Activated CD8-positive, alpha-beta memory T cell treated with anti-CD3 and anti-CD28 coated beads for 36 hours (primary cell): ENCODE measurements around the gene SLC35D2. TPM values are rescaled to one million over a fixed set of nuclear protein-coding genes. Genes with fewer than 3 reads are reported as not detected.
"Not testable (repeated sequence)": the region's sequence is repeated elsewhere in the genome, so short reads cannot be mapped to it uniquely, and the experiment has no call there.

Experiments
- CTCF ChIA-PET: fragments of 350-600 bp; sonication (Branson Sonifier 250); formaldehyde crosslinking; loops from one replicate; lab custom pipeline; 2021; ENCODE audit warnings: antibody characterized with exemption; lab: Charles Lee
- POLR2A ChIA-PET: fragments of 350-600 bp; sonication (Branson Sonifier 250); formaldehyde crosslinking; loops from one replicate; lab custom pipeline; 2021; ENCODE audit warnings: antibody characterized with exemption; lab: Charles Lee
- total RNA-seq, 2 experiments: library from RNA; stranded (reverse); gene quantifications; one replicate each; pipeline ENCODE4 v1.2.3, GENCODE V29; 2021

Gene SLC35D2
- total RNA-seq, 2 experiments from 2014 or later = 3.4 to 4.2 TPM

- ChIA-PET POLR2A (no interaction called here), CTCF (interaction anchor here (0.8 kb wide), 1 partner anchor 14 kb away, joined by 3 read pairs; no protein-coding TSS in a partner anchor)
These were observed 52.1 kb downstream of the SLC35D2 start for GRCh38 chr9:96331236-96331947.

DNA sequence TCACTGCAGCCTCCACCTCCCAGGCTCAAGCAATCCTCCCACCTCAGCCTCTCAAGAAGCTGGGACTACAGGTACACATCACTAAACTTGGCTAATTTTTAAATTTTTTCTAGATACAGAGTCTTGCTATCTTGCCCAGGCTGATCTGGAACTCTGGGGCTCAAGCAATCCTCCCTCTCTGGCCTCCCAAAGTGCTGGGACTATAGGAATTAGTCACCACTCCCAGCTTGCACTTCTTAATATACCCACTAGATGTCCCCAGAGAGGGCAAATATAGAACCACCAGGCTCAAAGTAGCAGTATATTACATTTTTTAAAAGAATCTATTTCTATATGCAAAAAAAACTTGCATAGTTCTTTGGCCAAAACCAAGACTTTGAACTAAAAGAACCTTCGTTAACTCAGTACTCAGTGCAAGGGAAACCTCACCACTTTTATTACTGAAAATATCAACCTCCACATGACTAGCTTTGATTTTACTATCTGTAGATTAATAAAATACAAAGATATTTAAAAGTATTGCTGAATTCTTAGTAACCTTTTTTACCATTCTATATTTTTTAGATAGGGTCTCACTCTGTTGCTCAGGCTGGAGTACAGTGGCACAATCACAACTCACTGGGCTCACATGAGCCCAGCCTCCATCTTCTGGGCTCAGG, 55.7 kb downstream of the SLC35D2 start:
- POLR2A ChIA-PET = interaction anchor here (0.6 kb wide), 1 partner anchor 150 kb away, joined by 3 read pairs; no protein-coding TSS in a partner anchor
- CTCF ChIA-PET = interaction anchor here (0.6 to 2.9 kb wide), 9 partner anchors 10 to 731 kb away, joined by 3 to 22 read pairs (median 3); no protein-coding TSS in a partner anchor

- ChIA-PET CTCF (no interaction called here), POLR2A (no interaction called here)
These were observed 60.3 kb downstream of the SLC35D2 start for GRCh38 chr9:96323169-96323568.

GRCh38 chr9:96322736-96323135, 60.8 kb downstream of the SLC35D2 start:
- POLR2A ChIA-PET, CTCF ChIA-PET: not testable (repeated sequence)

GRCh38 chr9:96322210-96322609, 61.3 kb downstream of the SLC35D2 start:
- POLR2A ChIA-PET, CTCF ChIA-PET: not testable (repeated sequence)

- ChIA-PET CTCF (no interaction called here), POLR2A (no interaction called here)
These were observed 62.0 kb downstream of the SLC35D2 start for GRCh38 chr9:96321515-96321914.

GRCh38 chr9:96320749-96321280, 62.7 kb downstream of the SLC35D2 start:
- ChIA-PET POLR2A (no interaction called here), CTCF (no interaction called here)

GRCh38 chr9:96318921-96319565, 64.5 kb downstream of the SLC35D2 start:
- CTCF ChIA-PET = interaction anchor here (1.0 to 2.7 kb wide), 3 partner anchors 87 to 98 kb away, joined by 3 to 18 read pairs (median 4); no protein-coding TSS in a partner anchor
- POLR2A ChIA-PET = no interaction called here

DNA sequence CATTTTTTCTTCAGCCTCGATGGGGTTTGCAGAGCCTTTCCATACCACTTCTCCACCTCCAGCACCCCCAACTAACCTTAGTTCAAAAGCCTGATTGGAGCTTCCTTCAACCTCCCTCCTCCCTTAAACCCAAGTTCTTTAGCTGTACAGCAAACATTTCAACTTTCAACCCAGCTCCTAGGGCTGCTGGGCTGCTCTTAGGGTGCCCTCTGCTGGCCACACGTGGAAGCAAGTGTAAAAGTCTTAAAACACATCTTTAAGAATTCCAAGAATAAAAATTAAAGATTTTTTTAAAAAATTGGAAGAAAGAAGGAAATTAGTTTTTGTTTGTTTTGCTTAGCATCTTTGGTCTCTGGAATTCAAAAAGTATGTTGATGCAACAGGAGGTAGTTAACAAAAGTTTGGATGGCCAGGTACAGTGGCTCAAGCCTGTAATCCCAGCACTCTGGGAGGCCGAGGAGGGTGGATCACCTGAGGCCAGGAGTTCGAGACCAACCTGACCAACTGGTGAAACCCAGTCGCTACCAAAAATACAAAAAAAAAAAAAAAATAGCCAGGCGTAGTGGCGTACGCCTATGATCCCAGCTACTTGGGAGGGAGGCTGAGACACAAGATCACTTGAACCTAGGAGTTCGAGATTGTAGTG, 66.1 kb downstream of the SLC35D2 start:
- ChIA-PET CTCF (interaction anchor here (0.8 to 2.7 kb wide), 10 partner anchors 9 to 91 kb away, joined by 3 to 22 read pairs (median 4); no protein-coding TSS in a partner anchor), POLR2A (interaction anchor here (1.0 kb wide), 1 partner anchor 85 kb away, joined by 3 read pairs; no protein-coding TSS in a partner anchor)

GRCh38 chr9:96309850-96310249, 73.7 kb downstream of the SLC35D2 start:
- POLR2A ChIA-PET = no interaction called here
- CTCF ChIA-PET = interaction anchor here (0.6 kb wide), 1 partner anchor 78 kb away, joined by 3 read pairs; no protein-coding TSS in a partner anchor

DNA sequence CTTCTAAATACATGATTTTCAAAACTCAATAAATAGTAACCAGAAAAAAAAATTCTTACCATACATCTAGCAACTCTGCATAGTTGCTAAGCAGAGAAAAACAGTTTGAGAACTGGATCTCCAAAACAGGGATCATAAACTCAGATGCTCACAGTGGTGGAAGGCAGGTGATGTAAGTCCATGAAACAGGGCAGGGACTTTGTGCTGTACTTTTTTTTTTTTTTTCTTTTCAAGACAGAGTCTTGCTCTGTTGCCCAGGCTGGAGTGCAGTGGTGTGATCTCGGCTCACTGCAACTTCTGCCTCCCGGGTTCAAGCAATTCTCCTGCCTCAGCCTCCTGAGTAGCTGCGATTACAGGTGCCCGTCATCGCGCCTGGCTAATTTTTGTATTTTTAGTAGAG, 76.6 kb downstream of the SLC35D2 start:
- POLR2A ChIA-PET, CTCF ChIA-PET: not testable (repeated sequence)

- CTCF ChIA-PET = interaction anchor here (0.6 kb wide), 1 partner anchor 86 kb away, joined by 4 read pairs; no protein-coding TSS in a partner anchor
- POLR2A ChIA-PET = no interaction called here
These were observed 78.3 kb downstream of the SLC35D2 start for GRCh38 chr9:96305171-96305570.

DNA sequence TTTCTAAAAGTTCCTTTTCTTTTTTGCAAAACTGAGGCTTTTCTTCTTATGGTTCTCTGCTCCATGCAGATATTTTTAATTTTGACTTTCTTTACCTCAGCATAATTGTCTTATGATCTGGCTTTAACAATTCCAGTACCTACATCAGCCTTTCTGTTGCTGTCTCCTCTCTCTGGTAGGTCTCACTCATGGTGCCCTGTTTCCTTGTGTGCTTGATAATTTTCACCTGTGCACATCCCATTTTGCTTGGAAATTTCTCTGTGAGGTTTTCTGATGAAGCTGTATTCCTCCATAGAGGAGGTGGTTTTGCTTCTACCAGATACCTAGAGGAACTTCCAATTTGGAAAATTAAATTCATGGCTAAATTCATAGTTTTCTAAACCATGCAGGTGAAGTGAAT, 79.3 kb downstream of the SLC35D2 start:
- CTCF ChIA-PET = no interaction called here

DNA sequence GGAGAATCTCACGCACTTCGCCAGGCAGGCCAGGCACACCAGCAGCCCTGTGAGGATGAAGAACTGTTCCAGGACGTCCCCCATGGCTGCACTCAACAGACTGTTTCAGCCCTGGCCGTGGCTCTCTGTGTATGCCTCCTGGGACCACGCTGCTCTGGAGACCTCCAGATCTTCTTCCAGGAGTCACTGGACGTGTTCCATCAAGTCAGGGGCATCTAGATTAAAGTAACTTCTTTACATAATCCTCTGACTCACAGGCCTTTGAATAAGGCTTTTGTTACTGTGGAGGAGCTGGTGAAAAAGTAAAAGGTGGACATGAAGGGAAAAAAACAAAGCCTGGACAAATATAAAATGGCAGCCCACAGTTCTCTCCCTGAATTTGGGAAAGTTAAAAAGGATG, 81.5 kb downstream of the SLC35D2 start, which contains the start of gene HSD17B3:
HSD17B3 (minus strand) TSS at position 156 of the 400 bp plus-strand sequence; CDS start at position 84, 72 bp downstream.
- ChIA-PET POLR2A (no interaction called here), CTCF (no interaction called here)

More for the DNA sequence above, 79.3 kb downstream of the SLC35D2 start:
- POLR2A ChIA-PET = no interaction called here

- CTCF ChIA-PET = no interaction called here
- POLR2A ChIA-PET = no interaction called here
These were observed 83.7 kb downstream of the SLC35D2 start for GRCh38 chr9:96299823-96300222.

DNA sequence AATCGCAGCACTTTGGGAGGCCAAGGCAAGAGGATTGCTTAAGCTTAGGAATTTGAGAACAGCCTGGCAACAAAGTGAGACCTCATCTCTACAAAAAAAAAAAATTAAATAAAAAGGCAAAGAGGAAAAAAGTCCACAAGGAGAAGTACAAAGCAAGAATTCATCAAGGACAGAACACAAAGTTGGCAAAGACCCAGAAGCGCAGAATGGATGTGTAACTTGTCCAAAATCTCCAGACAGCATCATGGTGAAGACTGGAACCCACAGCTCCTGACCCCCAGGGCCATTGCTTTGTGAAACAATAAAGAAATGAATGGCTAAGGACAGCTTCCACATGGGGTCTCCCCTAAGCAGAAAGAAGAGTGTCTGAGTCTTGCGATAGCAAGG, 89.4 kb downstream of the SLC35D2 start:
- CTCF ChIA-PET = interaction anchor here (0.7 to 2.0 kb wide), 2 partner anchors 23 to 288 kb away, joined by 4 to 6 read pairs; no protein-coding TSS in a partner anchor
- POLR2A ChIA-PET = no interaction called here

DNA sequence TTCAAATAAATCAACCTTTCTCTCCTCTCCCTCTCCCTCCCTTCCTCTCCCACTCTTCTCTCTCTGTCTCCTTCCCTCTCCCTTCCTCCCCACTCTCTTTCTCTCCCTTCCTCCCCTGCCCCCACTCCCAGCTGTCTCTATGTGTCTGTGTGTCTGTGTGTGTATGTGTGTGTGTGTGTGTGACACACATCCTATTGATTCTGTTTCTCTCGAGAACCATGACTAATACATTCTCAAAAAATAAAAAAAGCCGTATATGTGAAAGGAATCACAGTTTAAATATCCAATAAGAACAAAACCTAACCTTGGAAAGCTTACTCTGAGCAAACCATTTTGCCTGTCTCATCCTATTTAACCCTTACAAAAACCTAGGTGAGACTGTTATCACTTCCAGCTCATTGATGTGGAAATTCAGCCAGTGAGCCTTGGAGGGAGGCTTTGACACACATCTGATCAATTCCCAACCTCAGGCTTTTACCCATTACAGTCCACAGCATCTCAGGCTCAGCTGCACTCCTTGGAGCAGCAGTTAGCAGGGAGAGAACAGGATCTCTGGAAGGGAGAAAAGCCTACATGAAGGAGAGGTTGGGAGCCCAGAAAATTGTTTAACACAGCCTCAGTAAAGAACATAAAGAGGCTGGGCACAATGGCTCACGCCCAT, 89.9 kb downstream of the SLC35D2 start:
- POLR2A ChIA-PET = no interaction called here
- CTCF ChIA-PET = interaction anchor here (0.7 to 2.0 kb wide), 2 partner anchors 24 to 1612 kb away, joined by 3 to 4 read pairs; no protein-coding TSS in a partner anchor

DNA sequence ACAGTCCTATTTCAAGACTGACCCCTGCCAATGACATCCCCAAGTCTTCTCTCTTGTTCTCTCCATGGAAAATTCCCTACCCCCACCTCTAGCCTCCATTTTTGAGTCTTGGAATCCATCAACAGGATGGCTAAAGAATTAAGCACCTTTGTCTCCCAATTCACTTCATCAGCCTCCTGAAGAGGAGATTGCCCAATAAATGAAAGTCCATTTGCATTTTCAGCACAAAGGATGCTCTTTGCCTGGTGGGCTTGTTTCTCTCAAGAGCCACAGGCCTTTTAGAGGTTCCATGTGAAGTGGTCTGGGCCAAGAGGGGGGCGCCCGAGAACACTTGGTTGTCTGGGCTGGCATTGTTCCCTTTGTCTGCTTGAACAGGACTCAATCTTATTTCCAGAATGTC, 94.1 kb downstream of the SLC35D2 start:
- ChIA-PET POLR2A (no interaction called here), CTCF (no interaction called here)
